K562 (cell line): ENCODE measurements around the gene CCP110. TPM values are rescaled to one million over a fixed set of nuclear protein-coding genes. Genes with fewer than 3 reads are reported as not detected.
A peak's percentile ranks its signal among the peaks of the same experiment; 100 is the strongest.

Experiments used
- CBX5 ChIP-seq: IDR thresholded peaks from 2 replicates; pipeline ENCODE4 v1.6.1; 2014; ENCODE audit warnings: low read depth, borderline replicate concordance
- EHMT2 ChIP-seq: fragments of 450-650 bp; IDR thresholded peaks from 2 replicates; pipeline ENCODE4 v1.6.1; 2018; ENCODE audit warnings: antibody characterized with exemption
- EP300 ChIP-seq: IDR thresholded peaks from 2 replicates; pipeline ENCODE4 v1.6.1; 2012; ENCODE audit warnings: low read length, improper control_type of control experiment
- GATA2 ChIP-seq: sonication (generic); formaldehyde crosslinking; IDR thresholded peaks from 2 replicates; pipeline ENCODE4 v1.4.0; 2020; ENCODE audit warnings: mild to moderate bottlenecking, missing genetic modification reagents
- HDAC2 ChIP-seq: fragments of 450-650 bp; IDR thresholded peaks from 2 replicates; pipeline ENCODE4 v1.6.1; 2016; ENCODE audit warnings: mild to moderate bottlenecking
- KDM1A ChIP-seq, 2 experiments: fragments of 450-650 bp; IDR thresholded peaks; 2 replicates each; pipeline ENCODE4 v1.6.1; 2016; ENCODE audit warnings: mild to moderate bottlenecking in 2 of 2
- MEIS2 ChIP-seq: fragments of 450-650 bp; IDR thresholded peaks from 2 replicates; pipeline ENCODE4 v1.6.1; 2014; ENCODE audit warnings: mild to moderate bottlenecking; ENCODE audit not compliant: partially characterized antibody
- RAD21 ChIP-seq, 2 experiments: fragments of 250-450 bp in 1 of 2; fragments of 450-650 bp in 1 of 2; sonication (Bioruptor Pico) in 1 of 2; formaldehyde crosslinking in 1 of 2; IDR thresholded peaks in 1 of 2; conservative IDR thresholded peaks in 1 of 2; 2 replicates each; pipeline versions ENCODE4 v1.4.0 to v1.8.0; 2020 to 2022; ENCODE audit warnings: mild to moderate bottlenecking in 2 of 2, moderate library complexity in 1 of 2
- RB1 ChIP-seq: fragments of 450-650 bp; IDR thresholded peaks from 2 replicates; pipeline ENCODE4 v1.6.1; 2017; ENCODE audit warnings: low read depth, mild to moderate bottlenecking
- RBM25 ChIP-seq: fragments of 200-400 bp; formaldehyde crosslinking; IDR thresholded peaks from 2 replicates; pipeline ENCODE4 v1.6.1; 2018; ENCODE audit warnings: low read length, low read depth, moderate library complexity; ENCODE audit not compliant: severe bottlenecking
- SMC3 ChIP-seq: conservative IDR thresholded peaks from 2 replicates; pipeline ENCODE4 v1.6.1; 2011; ENCODE audit warnings: low read depth, low read length, improper control_type of control experiment; ENCODE audit not compliant: insufficient read depth
- TCF3 ChIP-seq: sonication (generic); formaldehyde crosslinking; IDR thresholded peaks from 2 replicates; pipeline ENCODE4 v1.4.0; 2020; ENCODE audit warnings: mild to moderate bottlenecking, missing genetic modification reagents
- ZNF23 ChIP-seq: fragments of 250-450 bp; sonication (Bioruptor Pico); IDR thresholded peaks from 2 replicates; pipeline ENCODE4 v1.4.0; 2020; ENCODE audit warnings: mild to moderate bottlenecking
- polyA plus RNA-seq, 8 experiments: library from polyadenylated mRNA; depleted of rRNA in 4 of 8; stranded (reverse) in 5 of 8; unstranded in 3 of 8; fragments of >200 nt; fragmentation: Nextera tagmentation in 2 of 8; fragmentation: Illumina TruSeq in 1 of 8; extraction: Ambion mirVana in 2 of 8; extraction: Trizol in 1 of 8; gene quantifications; 2 replicates each; pipeline versions ENCODE4 v1.2.1 to v1.2.3, GENCODE V29; 2011 to 2014; ENCODE audit warnings: inconsistent platforms in 1 of 8, missing spikeins in 1 of 8
- total RNA-seq, 7 experiments: library from RNA; depleted of rRNA in 6 of 7; stranded (reverse); fragments of >200 nt in 6 of 7; fragmentation: Illumina TruSeq in 2 of 7; extraction: Trizol in 2 of 7; gene quantifications; 2 replicates each; pipeline versions ENCODE4 v1.2.1 to v1.2.3, GENCODE V29; 2011 to 2021; ENCODE audit warnings: low replicate concordance in 1 of 7
- TF ChIP-seq, protein P1 (sequence below): IDR thresholded peaks from 2 replicates; pipeline ENCODE4 v1.6.1; 2011; ENCODE audit not compliant: insufficient read length; ENCODE audit errors: extremely low read depth
- TF ChIP-seq, protein P2 (sequence below): fragments of 450-650 bp; formaldehyde crosslinking; IDR thresholded peaks from 2 replicates; pipeline ENCODE4 v1.4.0; 2020; ENCODE audit warnings: mild to moderate bottlenecking, moderate library complexity
- TF ChIP-seq, protein P3 (sequence below): IDR thresholded peaks from 2 replicates; pipeline ENCODE4 v1.6.1; 2011; ENCODE audit warnings: borderline replicate concordance, low read depth, mild to moderate bottlenecking, moderate library complexity, low read length; ENCODE audit not compliant: insufficient read depth, poor library complexity, severe bottlenecking
- TF ChIP-seq, protein P4 (sequence below), 3 experiments: IDR thresholded peaks in 2 of 3; conservative IDR thresholded peaks in 1 of 3; 2 replicates each; pipeline ENCODE4 v1.5.1; 2011 to 2012; ENCODE audit warnings: low read length in 3 of 3, mild to moderate bottlenecking in 3 of 3, control low read depth in 2 of 3, improper control_type of control experiment in 1 of 3, inconsistent platforms in 1 of 3, low read depth in 1 of 3, mixed read lengths in 1 of 3, moderate library complexity in 1 of 3; ENCODE audit not compliant: insufficient read depth in 2 of 3

Gene CCP110
- total and polyA plus RNA-seq, 9 of the 15 experiments (the other 6 are each of a cell fraction or from before 2014, with no cell fraction given): 3.5 to 16.1 (median 12.1) TPM

DNA sequence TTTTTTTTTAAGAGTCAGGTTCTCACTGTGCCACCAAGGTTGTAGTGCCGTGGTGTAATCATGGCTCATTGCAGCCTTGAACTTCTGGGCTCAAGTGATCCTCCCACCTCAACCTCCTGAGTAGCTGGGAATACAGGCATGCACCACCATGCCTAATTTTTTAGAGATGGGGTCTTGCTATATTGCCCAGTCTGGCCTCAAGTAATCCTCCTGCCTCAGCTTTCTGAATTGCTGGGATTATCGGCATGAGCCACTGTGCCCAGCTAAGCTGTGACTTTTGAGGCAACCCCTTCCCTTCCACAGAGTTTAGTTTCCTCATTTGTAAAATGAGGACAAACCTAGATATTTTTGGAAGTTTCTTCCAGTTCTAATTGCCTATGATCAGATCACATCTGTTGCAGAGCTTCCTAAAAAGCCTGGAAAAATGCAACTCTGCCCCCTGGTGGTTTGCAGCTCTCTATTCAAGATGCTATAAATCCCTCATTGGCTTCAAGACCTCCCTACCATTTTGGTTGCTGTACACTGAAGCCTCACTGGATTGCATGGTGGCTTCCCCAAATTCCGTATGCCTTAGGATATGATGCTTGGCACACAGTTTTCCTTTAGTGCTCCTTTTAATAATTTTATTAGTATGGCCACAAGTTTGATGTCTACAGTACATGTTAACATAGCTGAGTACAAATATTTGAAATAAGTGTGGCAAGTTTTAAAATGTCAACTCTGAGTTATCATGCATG, 21.2 kb upstream of the CCP110 start (continued):
- TF ChIP-seq RB1: peak; percentile 51; the same call in 1 of the 2 replicates
- TF ChIP-seq, protein P1, sequence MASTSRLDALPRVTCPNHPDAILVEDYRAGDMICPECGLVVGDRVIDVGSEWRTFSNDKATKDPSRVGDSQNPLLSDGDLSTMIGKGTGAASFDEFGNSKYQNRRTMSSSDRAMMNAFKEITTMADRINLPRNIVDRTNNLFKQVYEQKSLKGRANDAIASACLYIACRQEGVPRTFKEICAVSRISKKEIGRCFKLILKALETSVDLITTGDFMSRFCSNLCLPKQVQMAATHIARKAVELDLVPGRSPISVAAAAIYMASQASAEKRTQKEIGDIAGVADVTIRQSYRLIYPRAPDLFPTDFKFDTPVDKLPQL: no peak
- peak; percentile 11; the same call in 1 of the 2 replicates for TF ChIP-seq TCF3 (CRISPR knock-in tag)
- TF ChIP-seq RAD21 (CRISPR knock-in tag; conservative IDR thresholded peaks at IDR 0.05 in 1 of 2, IDR thresholded peaks at IDR 0.05 in 1 of 2): peak; percentile 76 to 90
- TF ChIP-seq, protein P2, sequence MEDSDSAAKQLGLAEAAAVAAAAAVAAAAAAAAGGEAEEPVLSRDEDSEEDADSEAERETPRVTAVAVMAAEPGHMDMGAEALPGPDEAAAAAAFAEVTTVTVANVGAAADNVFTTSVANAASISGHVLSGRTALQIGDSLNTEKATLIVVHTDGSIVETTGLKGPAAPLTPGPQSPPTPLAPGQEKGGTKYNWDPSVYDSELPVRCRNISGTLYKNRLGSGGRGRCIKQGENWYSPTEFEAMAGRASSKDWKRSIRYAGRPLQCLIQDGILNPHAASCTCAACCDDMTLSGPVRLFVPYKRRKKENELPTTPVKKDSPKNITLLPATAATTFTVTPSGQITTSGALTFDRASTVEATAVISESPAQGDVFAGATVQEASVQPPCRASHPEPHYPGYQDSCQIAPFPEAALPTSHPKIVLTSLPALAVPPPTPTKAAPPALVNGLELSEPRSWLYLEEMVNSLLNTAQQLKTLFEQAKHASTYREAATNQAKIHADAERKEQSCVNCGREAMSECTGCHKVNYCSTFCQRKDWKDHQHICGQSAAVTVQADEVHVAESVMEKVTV (CRISPR knock-in tag): peak; percentile 76
- 0 out of 2 replicates have a peak, but pooled peaks have one; percentile 17 for TF ChIP-seq EP300
- no peak for TF ChIP-seq CBX5
- TF ChIP-seq, protein P3, sequence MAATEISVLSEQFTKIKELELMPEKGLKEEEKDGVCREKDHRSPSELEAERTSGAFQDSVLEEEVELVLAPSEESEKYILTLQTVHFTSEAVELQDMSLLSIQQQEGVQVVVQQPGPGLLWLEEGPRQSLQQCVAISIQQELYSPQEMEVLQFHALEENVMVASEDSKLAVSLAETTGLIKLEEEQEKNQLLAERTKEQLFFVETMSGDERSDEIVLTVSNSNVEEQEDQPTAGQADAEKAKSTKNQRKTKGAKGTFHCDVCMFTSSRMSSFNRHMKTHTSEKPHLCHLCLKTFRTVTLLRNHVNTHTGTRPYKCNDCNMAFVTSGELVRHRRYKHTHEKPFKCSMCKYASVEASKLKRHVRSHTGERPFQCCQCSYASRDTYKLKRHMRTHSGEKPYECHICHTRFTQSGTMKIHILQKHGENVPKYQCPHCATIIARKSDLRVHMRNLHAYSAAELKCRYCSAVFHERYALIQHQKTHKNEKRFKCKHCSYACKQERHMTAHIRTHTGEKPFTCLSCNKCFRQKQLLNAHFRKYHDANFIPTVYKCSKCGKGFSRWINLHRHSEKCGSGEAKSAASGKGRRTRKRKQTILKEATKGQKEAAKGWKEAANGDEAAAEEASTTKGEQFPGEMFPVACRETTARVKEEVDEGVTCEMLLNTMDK: peak; percentile 26
- TF ChIP-seq, protein P4, sequence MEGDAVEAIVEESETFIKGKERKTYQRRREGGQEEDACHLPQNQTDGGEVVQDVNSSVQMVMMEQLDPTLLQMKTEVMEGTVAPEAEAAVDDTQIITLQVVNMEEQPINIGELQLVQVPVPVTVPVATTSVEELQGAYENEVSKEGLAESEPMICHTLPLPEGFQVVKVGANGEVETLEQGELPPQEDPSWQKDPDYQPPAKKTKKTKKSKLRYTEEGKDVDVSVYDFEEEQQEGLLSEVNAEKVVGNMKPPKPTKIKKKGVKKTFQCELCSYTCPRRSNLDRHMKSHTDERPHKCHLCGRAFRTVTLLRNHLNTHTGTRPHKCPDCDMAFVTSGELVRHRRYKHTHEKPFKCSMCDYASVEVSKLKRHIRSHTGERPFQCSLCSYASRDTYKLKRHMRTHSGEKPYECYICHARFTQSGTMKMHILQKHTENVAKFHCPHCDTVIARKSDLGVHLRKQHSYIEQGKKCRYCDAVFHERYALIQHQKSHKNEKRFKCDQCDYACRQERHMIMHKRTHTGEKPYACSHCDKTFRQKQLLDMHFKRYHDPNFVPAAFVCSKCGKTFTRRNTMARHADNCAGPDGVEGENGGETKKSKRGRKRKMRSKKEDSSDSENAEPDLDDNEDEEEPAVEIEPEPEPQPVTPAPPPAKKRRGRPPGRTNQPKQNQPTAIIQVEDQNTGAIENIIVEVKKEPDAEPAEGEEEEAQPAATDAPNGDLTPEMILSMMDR (IDR thresholded peaks at IDR 0.05 in 2 of 3, conservative IDR thresholded peaks at IDR 0.05 in 1 of 3; ENCODE audit: insufficient read depth in 2 of 3, low read depth in 1 of 3, low read length in 3 of 3): peak; percentile 78 to 87 (median 83)
- peak; percentile 85 for TF ChIP-seq SMC3
- TF ChIP-seq KDM1A (IDR thresholded peaks at IDR 0.05): peak in 1 of 2 experiments; percentile 33; a peak in 1 of 4 replicates
- no peak for TF ChIP-seq ZNF23 (CRISPR knock-in tag)
- TF ChIP-seq GATA2 (CRISPR knock-in tag): 0 out of 2 replicates have a peak, but pooled peaks have one; percentile 28
- TF ChIP-seq EHMT2: peak; percentile 65; the same call in 1 of the 2 replicates
- peak; percentile 24; the same call in 1 of the 2 replicates for TF ChIP-seq HDAC2
- TF ChIP-seq RBM25: peak; percentile 66
- TF ChIP-seq MEIS2: peak; percentile 85
